Heart left ventricle (tissue), 16 donors: Measurements from ENCODE around the gene SMOC2. TPM values are rescaled to one million over a fixed set of nuclear protein-coding genes. Genes with fewer than 3 reads are reported as not detected.
A peak's percentile ranks its signal among the peaks of the same experiment; 100 is the strongest.

Experiments used
- ATAC-seq, 4 donors: fragments of 200-7000 bp; cut with Tn5 transposase; one replicate each; pipeline ENCODE4 v1.9.1; 2020 to 2022; ENCODE audit warnings: moderate library complexity in 4 of 4, mild to moderate bottlenecking in 3 of 4, moderate number of reproducible peaks in 1 of 4
- DNase-seq, 5 donors: peaks; one replicate each; pipeline ENCODE4 v3.0.0-alpha.2; 2020
- H3K27ac ChIP-seq, 12 donors: fragments of 200-600 bp; sonication (generic) in 4 of 12; one replicate each; pipeline versions ENCODE4 v1.5.0 to v1.8.0; 2016 to 2022; ENCODE audit warnings: mild to moderate bottlenecking in 2 of 12
- H3K27me3 ChIP-seq, 9 donors: fragments of 200-600 bp; sonication (generic) in 2 of 9; one replicate each; pipeline versions ENCODE4 v1.5.1 to v1.8.0; 2016 to 2022; ENCODE audit warnings: mild to moderate bottlenecking in 3 of 9
- H3K36me3 ChIP-seq, 9 donors: fragments of 200-600 bp; sonication (generic) in 2 of 9; one replicate each; pipeline versions ENCODE4 v1.5.0 to v1.8.0; 2018 to 2022; ENCODE audit warnings: mild to moderate bottlenecking in 2 of 9
- H3K4me1 ChIP-seq, 12 donors: fragments of 200-600 bp; sonication (generic) in 4 of 12; one replicate each; pipeline versions ENCODE4 v1.5.0 to v1.8.0; 2016 to 2022; ENCODE audit warnings: mild to moderate bottlenecking in 3 of 12
- H3K4me3 ChIP-seq, 12 donors: fragments of 200-600 bp; sonication (generic) in 4 of 12; one replicate each; pipeline versions ENCODE4 v1.5.0 to v1.8.0; 2017 to 2022; ENCODE audit warnings: mild to moderate bottlenecking in 9 of 12, moderate library complexity in 4 of 12
- H3K9me3 ChIP-seq, 12 donors: fragments of 200-600 bp; sonication (generic) in 4 of 12; one replicate each; pipeline versions ENCODE4 v1.5.0 to v1.8.0; 2016 to 2022; ENCODE audit warnings: mild to moderate bottlenecking in 1 of 12
- POLR2A ChIP-seq, 2 donors: fragments of 450-650 bp; IDR thresholded peaks; one replicate each; pipeline ENCODE4 v1.6.1; 2017; ENCODE audit warnings: antibody characterized with exemption in 2 of 2, mild to moderate bottlenecking in 2 of 2, moderate library complexity in 2 of 2
- WGBS, 4 donors: extraction: QIAGEN DNeasy Blood & Tissue Kit in 2 of 4; methylation state at CpG; one replicate each; pipeline versions ENCODE4 v1.1.5 to v1.1.7; 2013 to 2018; 5-methylcytosine and 5-hydroxymethylcytosine counted together
- intact Hi-C, 10 donors: fragments of 100-400 bp; cut with DNase I; formaldehyde crosslinking; loops; one replicate each; pipeline versions ENCODE4 v1.11.1 to v1.14.2; 2022
- polyA plus RNA-seq, 2 donors: library from polyadenylated mRNA; stranded (reverse); fragments of 200-250 nt; gene quantifications; one replicate each; pipeline ENCODE4 v1.2.3, GENCODE V29; 2013
- total RNA-seq, 9 donors: library from RNA; depleted of rRNA in 2 of 9; stranded (reverse); fragments of >200 nt in 2 of 9; fragmentation: NEBNext Ultra II Directional in 3 of 9; extraction: Animal tissue kit (Norgen Biotek cat#: 25700) in 3 of 9; gene quantifications; one replicate each; pipeline versions ENCODE4 v1.1.0 to v1.2.4, GENCODE V29; 2016 to 2023
- TF ChIP-seq, protein P1 (sequence below), 12 donors: fragments of 200-600 bp; sonication (generic) in 4 of 12; IDR thresholded peaks; one replicate each; pipeline versions ENCODE4 v1.5.0 to v1.8.0; 2018 to 2022; ENCODE audit warnings: antibody characterized with exemption in 12 of 12, mild to moderate bottlenecking in 5 of 12
- donor health status: ischemic (EF 13 %, LVEDD 7.1; RV severe dilation, severe dysfunction).
- donor health status: healthy with polysubstance abuse.
- donor health status: DM: no; HTN: yes; CAD: no.
- donor health status: DM: no; HTN: no; CAD: no.
- donor health status: ischemic (EF 25% LVEDD 6.9; RV normal size, moderate dysfunction).
- donor health status: ischemic (EF 25% LVEDD 5.7; RV mildly dilated, moderate dysfunction).
- donor health status: healthy.
- donor health status: DM: yes; HTN: yes; CAD: no.
- donor health status: ischemic (EF 35%, LVEDD 5.7; RV mildly dilated, moderate dysfunction).
- donor health status: nonischemic (EF 11% LVEDD 7.7; RV severe dilation, severe dysfunction).
- donor health status: DM: yes; HTN: yes; CAD: no.
- donor health status: PGD.
- donor health status: ischemic (EF 29% LVEDD 5.4; RV normal size, mild dysfunction).
- donor health status: nonischemic (EF 23%, LVEDD 6.1; RV moderate dilation, normal function).

SMOC2 gene
- total and polyA plus RNA-seq, 11 donors: 5.9 to 44.2 (median 15.7) TPM

- TF ChIP-seq, protein P1, sequence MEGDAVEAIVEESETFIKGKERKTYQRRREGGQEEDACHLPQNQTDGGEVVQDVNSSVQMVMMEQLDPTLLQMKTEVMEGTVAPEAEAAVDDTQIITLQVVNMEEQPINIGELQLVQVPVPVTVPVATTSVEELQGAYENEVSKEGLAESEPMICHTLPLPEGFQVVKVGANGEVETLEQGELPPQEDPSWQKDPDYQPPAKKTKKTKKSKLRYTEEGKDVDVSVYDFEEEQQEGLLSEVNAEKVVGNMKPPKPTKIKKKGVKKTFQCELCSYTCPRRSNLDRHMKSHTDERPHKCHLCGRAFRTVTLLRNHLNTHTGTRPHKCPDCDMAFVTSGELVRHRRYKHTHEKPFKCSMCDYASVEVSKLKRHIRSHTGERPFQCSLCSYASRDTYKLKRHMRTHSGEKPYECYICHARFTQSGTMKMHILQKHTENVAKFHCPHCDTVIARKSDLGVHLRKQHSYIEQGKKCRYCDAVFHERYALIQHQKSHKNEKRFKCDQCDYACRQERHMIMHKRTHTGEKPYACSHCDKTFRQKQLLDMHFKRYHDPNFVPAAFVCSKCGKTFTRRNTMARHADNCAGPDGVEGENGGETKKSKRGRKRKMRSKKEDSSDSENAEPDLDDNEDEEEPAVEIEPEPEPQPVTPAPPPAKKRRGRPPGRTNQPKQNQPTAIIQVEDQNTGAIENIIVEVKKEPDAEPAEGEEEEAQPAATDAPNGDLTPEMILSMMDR (IDR thresholded peaks at IDR 0.05): no peak
- H3K4me1 ChIP-seq: peaks cover 0 to 4% (median 0%) of the 10 kb centered on the region in 12 donors
- no peaks in the 10 kb centered on the region for H3K36me3 ChIP-seq
- H3K27me3 ChIP-seq: no peaks in the 10 kb centered on the region
- no peak overlapping the region for H3K27ac ChIP-seq
- H3K4me3 ChIP-seq: no peak overlapping the region
- DNase-seq (no peak), ATAC-seq (no peak)
- peaks cover 0 to 7% (median 0%) of the 10 kb centered on the region in 12 donors for H3K9me3 ChIP-seq
- intact Hi-C loops: no loop called here
- WGBS, 4 donors: 80 to 85% (median 84%) methylated on average over 4 of the region's 4 CpGs
These were observed 254.7 kb downstream of the SMOC2 start for GRCh38 chr6:168695701-168696100.

- TF ChIP-seq POLR2A (IDR thresholded peaks at IDR 0.05): no peak
- TF ChIP-seq, protein P1 (IDR thresholded peaks at IDR 0.05): no peak
- ATAC-seq (no peak), DNase-seq (no peak)
- Histone ChIP-seq H3K4me1 (peaks cover 0 to 4% (median 0%) of the 10 kb centered on the region in 12 donors), H3K4me3 (no peak overlapping the region), H3K27me3 (no peaks in the 10 kb centered on the region), H3K36me3 (no peaks in the 10 kb centered on the region), H3K27ac (no peak overlapping the region), H3K9me3 (peaks cover 0 to 7% (median 0%) of the 10 kb centered on the region in 12 donors)
- intact Hi-C loops: no loop called here
- 60 to 73% (median 71%) methylated on average over 5 of the region's 5 CpGs for WGBS, 4 donors
These were observed 257.9 kb downstream of the SMOC2 start for GRCh38 chr6:168698923-168699322.

- H3K27ac ChIP-seq: no peak overlapping the region
- no peaks in the 10 kb centered on the region for H3K27me3 ChIP-seq
- peaks cover 0 to 7% (median 0%) of the 10 kb centered on the region in 12 donors for H3K9me3 ChIP-seq
- no peak for TF ChIP-seq POLR2A (IDR thresholded peaks at IDR 0.05)
- TF ChIP-seq, protein P1 (IDR thresholded peaks at IDR 0.05): no peak
- no peaks in the 10 kb centered on the region for H3K36me3 ChIP-seq
- DNase-seq (peak in 2 of 5 donors; percentile 49 to 50), ATAC-seq (peak in 3 of 4 donors; percentile 63 to 84 (median 74))
- WGBS, 4 donors: 61 to 77% (median 69%) methylated on average over 15 of the region's 15 CpGs
- H3K4me1 ChIP-seq: peaks cover 0 to 8% (median 0%) of the 10 kb centered on the region in 12 donors
- no peak overlapping the region for H3K4me3 ChIP-seq
- intact Hi-C loops: no loop called here
These were observed 258.8 kb downstream of the SMOC2 start for GRCh38 chr6:168699631-168700295.

DNA sequence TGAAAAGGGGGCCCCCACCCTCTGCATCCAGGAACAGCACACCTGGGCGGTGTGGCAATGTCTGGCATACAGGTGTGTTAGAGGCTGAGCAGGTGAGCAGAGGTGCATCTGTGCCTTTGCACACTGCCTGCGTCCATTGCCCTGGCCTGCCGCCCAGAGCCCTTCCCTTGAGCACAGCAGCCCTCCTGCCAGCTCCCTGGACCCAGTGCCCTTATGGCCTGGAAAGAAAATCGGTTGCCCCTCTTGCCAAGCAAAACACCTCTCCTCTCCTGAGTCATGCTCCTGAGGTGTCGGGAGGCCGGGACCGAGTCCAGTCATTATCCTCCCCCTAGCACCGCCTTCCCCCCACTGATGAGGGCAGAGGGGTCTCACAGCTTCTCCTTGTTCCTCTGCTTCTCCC, 259.9 kb downstream of the SMOC2 start:
- TF ChIP-seq, protein P1 (IDR thresholded peaks at IDR 0.05): no peak
- no peak for TF ChIP-seq POLR2A (IDR thresholded peaks at IDR 0.05)
- H3K27ac ChIP-seq: no peak overlapping the region
- no peaks in the 10 kb centered on the region for H3K27me3 ChIP-seq
- H3K4me3 ChIP-seq: no peak overlapping the region
- peaks cover 0 to 8% (median 0%) of the 10 kb centered on the region in 12 donors for H3K4me1 ChIP-seq
- DNase-seq (no peak), ATAC-seq (no peak)
- no peaks in the 10 kb centered on the region for H3K36me3 ChIP-seq
- 86 to 97% (median 90%) methylated on average over 8 of the region's 8 CpGs for WGBS, 4 donors
- intact Hi-C loops: no loop called here
- peaks cover 0 to 7% (median 0%) of the 10 kb centered on the region in 12 donors for H3K9me3 ChIP-seq
